PC-3 (cell line): ENCODE measurements around the gene NES. TPM values are rescaled to one million over a fixed set of nuclear protein-coding genes. Genes with fewer than 3 reads are reported as not detected.

Experiments
- ATAC-seq: fragments of 200-7000 bp; cut with Tn5 transposase; 2 replicates; pipeline ENCODE4 v1.9.1; 2020; ENCODE audit warnings: mild to moderate bottlenecking, moderate library complexity
- BruUV-seq: library from RNA; stranded (reverse); fragments of 400-500 nt; replicated peaks from 2 replicates; lab custom pipeline; 2021; lab: Mats Ljungman, UMichigan
- CTCF ChIA-PET: fragments of 300-600 bp; sonication (Branson Sonifier 250); formaldehyde crosslinking; loops from one replicate; lab custom pipeline; 2022; ENCODE audit warnings: antibody characterized with exemption; lab: Charles Lee
- POLR2A ChIA-PET: fragments of 300-600 bp; sonication (Branson Sonifier 250); formaldehyde crosslinking; loops from one replicate; lab custom pipeline; 2022; ENCODE audit warnings: antibody characterized with exemption; ENCODE audit not compliant: unreplicated experiment; lab: Charles Lee
- DNase-seq: peaks from one replicate; pipeline ENCODE4 v3.0.0-alpha.2; 2015
- H2AFZ ChIP-seq: fragments of 300-600 bp; sonication (generic); 2 replicates; pipeline ENCODE4 v1.6.0; 2016; ENCODE audit warnings: antibody characterized with exemption, low read length
- H3F3A ChIP-seq: fragments of 300-600 bp; sonication (generic); one replicate; pipeline ENCODE4 v1.6.0; 2017; ENCODE audit warnings: antibody characterized with exemption, low read length, control low read depth, mild to moderate bottlenecking; ENCODE audit not compliant: unreplicated experiment
- H3K27ac ChIP-seq: fragments of 300-600 bp; sonication (generic); 2 replicates; pipeline ENCODE4 v1.5.1; 2016; ENCODE audit warnings: mild to moderate bottlenecking, low read length
- H3K27me3 ChIP-seq: fragments of 300-600 bp; sonication (generic); 2 replicates; pipeline ENCODE4 v1.6.1; 2016; ENCODE audit warnings: low read length, mixed read lengths
- H3K36me3 ChIP-seq: fragments of 300-600 bp; sonication (generic); 2 replicates; pipeline ENCODE4 v1.6.1; 2016; ENCODE audit warnings: low read depth, mixed run types, low read length, mixed read lengths
- H3K4me1 ChIP-seq: fragments of 300-600 bp; sonication (generic); 2 replicates; pipeline ENCODE4 v1.5.1; 2016; ENCODE audit warnings: low read length; ENCODE audit not compliant: insufficient read depth
- H3K4me2 ChIP-seq: fragments of 300-600 bp; sonication (generic); 2 replicates; pipeline ENCODE4 v1.6.0; 2016; ENCODE audit warnings: low read length
- H3K4me3 ChIP-seq: fragments of 300-600 bp; sonication (generic); 2 replicates; pipeline ENCODE4 v1.5.1; 2016; ENCODE audit warnings: mild to moderate bottlenecking, low read length, mixed read lengths
- H3K79me2 ChIP-seq: fragments of 300-600 bp; sonication (generic); 2 replicates; pipeline ENCODE4 v1.6.1; 2017; ENCODE audit warnings: low read length, mixed read lengths
- H3K9ac ChIP-seq: fragments of 300-600 bp; sonication (generic); 2 replicates; pipeline ENCODE4 v1.6.0; 2016; ENCODE audit warnings: mild to moderate bottlenecking, low read length
- H3K9me2 ChIP-seq: fragments of 300-600 bp; sonication (generic); replicated peaks from 2 replicates; pipeline ENCODE4 v1.6.1; 2016; ENCODE audit warnings: mixed run types, low read length, mixed read lengths
- H3K9me3 ChIP-seq: fragments of 300-600 bp; sonication (generic); 2 replicates; pipeline ENCODE4 v1.6.1; 2016; ENCODE audit warnings: low read length, mixed read lengths
- H4K20me1 ChIP-seq: fragments of 300-600 bp; sonication (generic); 2 replicates; pipeline ENCODE4 v1.6.1; 2016; ENCODE audit warnings: low read length, mixed read lengths
- EZH2 ChIP-seq: fragments of 300-600 bp; sonication (generic); IDR thresholded peaks from one replicate; pipeline ENCODE4 v1.6.1; 2017; ENCODE audit warnings: antibody characterized with exemption, mild to moderate bottlenecking, low read length; ENCODE audit not compliant: unreplicated experiment
- EZH2phosphoT487 ChIP-seq: fragments of 300-600 bp; sonication (generic); IDR thresholded peaks from 2 replicates; pipeline ENCODE4 v1.6.1; 2018; ENCODE audit warnings: mild to moderate bottlenecking, antibody characterized with exemption, low read length, borderline replicate concordance
- intact Hi-C: fragments of 100-400 bp; cut with micrococcal nuclease; formaldehyde crosslinking; loops from 2 replicates; pipeline ENCODE4 v1.9.0; 2023
- total RNA-seq: library from RNA; depleted of rRNA; stranded (reverse); fragments of >200 nt; gene quantifications from 2 replicates; pipeline ENCODE4 v1.2.3, GENCODE V29; 2014
- TF ChIP-seq, protein P1 (sequence below): fragments of 300-600 bp; sonication (generic); conservative IDR thresholded peaks from 2 replicates; pipeline ENCODE4 v1.5.1; 2017; ENCODE audit warnings: antibody characterized with exemption, low read depth, mild to moderate bottlenecking, low read length

Gene NES
- total RNA-seq, 1 experiment from 2014 or later: 58.2 TPM

DNA sequence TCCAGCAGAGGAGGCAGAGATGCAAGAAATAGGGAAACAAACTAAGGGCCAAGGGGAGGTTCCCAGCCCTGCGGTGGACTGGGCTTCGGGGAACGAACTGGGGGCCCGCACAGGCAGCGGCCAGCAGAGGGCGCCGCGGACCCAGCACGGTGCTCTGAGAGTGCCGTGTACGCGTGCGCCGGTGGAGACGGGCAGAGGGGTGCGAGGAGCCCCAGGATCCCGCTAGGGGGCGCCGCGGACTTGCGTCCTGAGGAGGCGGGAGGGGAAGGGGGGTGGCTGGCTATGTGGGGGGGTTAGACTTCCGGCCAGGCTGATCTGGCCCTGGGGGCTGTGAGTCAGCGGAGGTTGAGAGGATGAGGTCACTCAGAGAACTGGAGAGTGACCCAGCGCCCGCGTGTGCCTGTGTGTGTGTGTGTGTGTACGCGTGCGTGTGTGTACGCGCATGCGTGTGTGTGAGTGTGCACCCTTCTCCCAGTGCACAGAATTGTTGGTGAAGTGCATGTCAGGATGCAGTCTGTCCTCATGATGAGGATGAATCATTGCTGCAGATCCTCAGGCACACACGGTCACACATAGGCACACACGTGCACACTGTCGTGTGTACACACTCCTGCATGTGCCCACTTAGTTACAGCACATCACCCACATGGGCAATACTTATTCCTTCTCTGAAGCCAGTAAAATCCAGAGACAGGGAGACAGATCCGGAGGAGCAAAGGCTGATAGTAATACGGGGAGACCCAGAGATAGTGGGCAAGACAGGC lies 17.0 kb downstream of the NES start:
- ATAC-seq (peak; percentile 70), DNase-seq (peak; percentile 99)
- no TSS peak for BruUV-seq
- H3K36me3 ChIP-seq: no peaks in the 10 kb centered on the region
- POLR2A ChIA-PET: interaction anchor here (0.6 kb wide), 1 partner anchor 1924 kb away, joined by 3 read pairs; no protein-coding TSS in a partner anchor
- H3K9me2 ChIP-seq: no peaks in the 10 kb centered on the region
- H3F3A ChIP-seq: peaks cover 5% of the 10 kb centered on the region
- intact Hi-C loops: loop anchor here (1.0 kb wide), 2 partner anchors 17 to 66 kb away; partner anchors contain the start of gene NES
- H3K4me2 ChIP-seq: peak overlapping the region; percentile 83
- no peaks in the 10 kb centered on the region for H3K9me3 ChIP-seq
- H2AFZ ChIP-seq: peak overlapping the region; percentile 65
- H3K27ac ChIP-seq: peak overlapping the region; percentile 66
- CTCF ChIA-PET: interaction anchor here (0.9 to 2.6 kb wide), 4 partner anchors 11 to 66 kb away, joined by 3 to 37 read pairs (median 3); partner anchors contain the start of gene NES
- H3K4me3 ChIP-seq: peak overlapping the region; percentile 64
- H3K9ac ChIP-seq: peak overlapping the region; percentile 57
- peaks cover 52% of the 10 kb centered on the region for H3K4me1 ChIP-seq
- no peaks in the 10 kb centered on the region for H4K20me1 ChIP-seq
- TF ChIP-seq EZH2phosphoT487: no peak
- TF ChIP-seq, protein P1, sequence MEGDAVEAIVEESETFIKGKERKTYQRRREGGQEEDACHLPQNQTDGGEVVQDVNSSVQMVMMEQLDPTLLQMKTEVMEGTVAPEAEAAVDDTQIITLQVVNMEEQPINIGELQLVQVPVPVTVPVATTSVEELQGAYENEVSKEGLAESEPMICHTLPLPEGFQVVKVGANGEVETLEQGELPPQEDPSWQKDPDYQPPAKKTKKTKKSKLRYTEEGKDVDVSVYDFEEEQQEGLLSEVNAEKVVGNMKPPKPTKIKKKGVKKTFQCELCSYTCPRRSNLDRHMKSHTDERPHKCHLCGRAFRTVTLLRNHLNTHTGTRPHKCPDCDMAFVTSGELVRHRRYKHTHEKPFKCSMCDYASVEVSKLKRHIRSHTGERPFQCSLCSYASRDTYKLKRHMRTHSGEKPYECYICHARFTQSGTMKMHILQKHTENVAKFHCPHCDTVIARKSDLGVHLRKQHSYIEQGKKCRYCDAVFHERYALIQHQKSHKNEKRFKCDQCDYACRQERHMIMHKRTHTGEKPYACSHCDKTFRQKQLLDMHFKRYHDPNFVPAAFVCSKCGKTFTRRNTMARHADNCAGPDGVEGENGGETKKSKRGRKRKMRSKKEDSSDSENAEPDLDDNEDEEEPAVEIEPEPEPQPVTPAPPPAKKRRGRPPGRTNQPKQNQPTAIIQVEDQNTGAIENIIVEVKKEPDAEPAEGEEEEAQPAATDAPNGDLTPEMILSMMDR: peak; percentile 100
- no peak for TF ChIP-seq EZH2
- 0 out of 2 replicates have a peak, but pooled peaks cover 3% of the 10 kb centered on the region for H3K27me3 ChIP-seq
- H3K79me2 ChIP-seq: peaks cover 15% of the 10 kb centered on the region

DNA sequence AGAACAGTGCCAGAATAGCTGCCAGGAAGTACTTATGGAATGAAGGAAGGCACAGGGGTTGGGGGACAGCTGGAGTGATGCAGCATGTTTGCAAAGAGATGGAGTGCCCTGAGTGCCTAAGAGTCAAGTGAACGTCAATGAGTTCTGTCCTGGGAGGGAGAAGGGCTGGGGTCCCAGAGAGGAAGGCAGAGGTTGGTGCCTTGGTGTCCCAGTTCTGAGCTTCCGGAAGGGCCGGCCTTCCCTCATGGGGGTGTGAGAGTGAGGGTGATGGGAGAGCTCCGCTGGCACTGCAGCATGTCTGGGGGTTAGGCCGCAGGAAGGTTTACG lies 17.6 kb downstream of the NES start:
- Histone ChIP-seq H2AFZ (peak overlapping the region; percentile 65), H3K36me3 (no peaks in the 10 kb centered on the region), H3K27ac (no peak overlapping the region), H3K9me2 (no peaks in the 10 kb centered on the region), H3K4me1 (peaks cover 52% of the 10 kb centered on the region), H4K20me1 (no peaks in the 10 kb centered on the region), H3K79me2 (peaks cover 15% of the 10 kb centered on the region), H3K4me2 (peak overlapping the region; percentile 83), H3K4me3 (peak overlapping the region; percentile 57), H3K9me3 (no peaks in the 10 kb centered on the region), H3K27me3 (0 out of 2 replicates have a peak, but pooled peaks cover 3% of the 10 kb centered on the region), H3F3A (peaks cover 5% of the 10 kb centered on the region), H3K9ac (no peak overlapping the region)
- DNase-seq: no peak
- no TSS peak for BruUV-seq
- TF ChIP-seq EZH2 (no peak), EZH2phosphoT487 (no peak)
- TF ChIP-seq, protein P1: no peak
- POLR2A ChIA-PET: no interaction called here
- ATAC-seq: no peak
- CTCF ChIA-PET: interaction anchor here (0.9 to 2.6 kb wide), 4 partner anchors 11 to 66 kb away, joined by 3 to 37 read pairs (median 3); partner anchors contain the start of gene NES
- intact Hi-C loops: no loop called here
